Thoracic aorta endothelial cell (primary cell): ENCODE measurements around the gene TIAM2. TPM values are rescaled to one million over a fixed set of nuclear protein-coding genes. Genes with fewer than 3 reads are reported as not detected.

Experiments
- total RNA-seq: library from RNA; depleted of rRNA; stranded (reverse); fragments of >200 nt; gene quantifications from 2 replicates; pipeline ENCODE4 v1.2.3, GENCODE V29; 2012

Gene TIAM2
- total RNA-seq, result 13.7 and 14.7 TPM in 2 replicates

GRCh38 chr6:154995254-154996015 lies at the start of gene TIAM2:
Gene TIAM2, plus strand, starts transcription at chr6:154995315. Its CDS starts 133,909 bp downstream, at chr6:155129224.

GRCh38 chr6:155263373-155264063 lies 268.4 kb downstream of the TIAM2 start, which contains the start of gene CLDN20:
Gene CLDN20, plus strand, starts transcription at chr6:155264013. Its CDS starts 11,707 bp downstream, at chr6:155275720.

